T-helper 17 cell (primary cell): Measurements from ENCODE around the gene OR4C6. TPM values are rescaled to one million over a fixed set of nuclear protein-coding genes. Genes with fewer than 3 reads are reported as not detected.

Source experiments
- ATAC-seq: fragments of 150-1000 bp; cut with Tn5 transposase; 2 replicates; pipeline ENCODE4 v1.10.0; 2021; ENCODE audit warnings: mild to moderate bottlenecking, moderate library complexity
- DNase-seq, 3 donors: peaks; one replicate each; pipeline versions ENCODE4 v3.0.0 to v3.0.0-alpha.2; 2020 to 2021
- H3K9me3 ChIP-seq: one replicate; pipeline ENCODE4 v1.7.0; 2013; ENCODE audit warnings: low read length, mild to moderate bottlenecking; ENCODE audit not compliant: control insufficient read depth, poor library complexity, severe bottlenecking
- H3K27ac Mint-ChIP-seq: one replicate; pipeline ENCODE4 v1.8.0; 2022; ENCODE audit warnings: mild to moderate bottlenecking, moderate library complexity, mixed read lengths
- H3K27me3 Mint-ChIP-seq: one replicate; pipeline ENCODE4 v1.8.0; 2022; ENCODE audit warnings: mixed read lengths
- H3K36me3 Mint-ChIP-seq: one replicate; pipeline ENCODE4 v1.8.0; 2022; ENCODE audit warnings: low read depth, mixed read lengths
- H3K4me1 Mint-ChIP-seq: one replicate; pipeline ENCODE4 v1.8.0; 2022; ENCODE audit warnings: mild to moderate bottlenecking, mixed read lengths
- H3K4me3 Mint-ChIP-seq: one replicate; pipeline ENCODE4 v1.8.0; 2022; ENCODE audit warnings: mild to moderate bottlenecking, moderate library complexity, mixed read lengths
- total RNA-seq, 4 donors: library from RNA in 2 of 4; stranded (reverse) in 2 of 4; gene quantifications; one replicate each; pipeline ENCODE4 v1.2.3 and lab custom pipeline; 2022 to 2026

OR4C6 gene
- total RNA-seq, 2 donors from 2014 or later = not detected

DNA sequence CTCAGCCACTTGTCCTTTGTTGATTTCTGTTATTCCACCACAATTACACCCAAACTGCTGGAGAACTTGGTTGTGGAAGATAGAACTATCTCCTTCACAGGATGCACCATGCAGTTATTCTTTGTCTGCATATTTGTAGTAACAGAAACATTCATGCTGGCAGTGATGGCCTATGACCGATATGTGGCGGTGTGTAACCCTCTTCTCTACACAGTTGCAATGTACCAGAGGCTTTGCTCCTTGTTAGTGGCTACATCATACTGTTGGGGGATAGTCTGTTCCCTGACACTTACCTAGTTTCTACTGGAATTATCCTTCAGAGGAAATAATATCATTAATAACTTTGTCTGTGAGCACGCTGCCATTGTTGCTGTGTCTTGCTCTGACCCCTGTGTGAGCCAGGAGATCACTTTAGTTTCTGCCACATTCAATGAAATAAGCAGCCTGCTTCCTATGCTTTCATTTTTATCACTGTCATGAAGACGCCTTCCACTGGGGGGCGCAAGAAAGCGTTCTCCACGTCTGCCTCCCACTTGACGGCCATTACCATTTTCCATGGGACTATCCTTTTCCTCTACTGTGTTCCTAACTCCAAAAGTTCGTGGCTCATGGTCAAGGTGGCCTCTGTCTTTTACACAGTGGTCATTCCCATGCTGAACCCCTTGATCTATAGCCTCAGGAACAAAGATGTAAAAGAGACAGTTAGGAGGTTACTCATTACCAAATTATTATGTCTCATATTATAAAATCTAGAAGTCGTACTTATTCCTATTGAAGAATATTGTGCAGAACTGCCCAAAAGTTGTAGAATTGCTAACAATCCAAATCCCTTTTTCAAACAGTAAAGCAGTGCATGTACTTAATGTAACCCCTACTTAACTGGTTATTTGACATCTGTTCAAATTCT lies 53.2 kb downstream of the OR4C6 start:
- no peaks in the 10 kb centered on the region for H3K9me3 ChIP-seq
- no peak overlapping the region for H3K27ac Mint-ChIP-seq
- ATAC-seq = no peak
- H3K4me1 Mint-ChIP-seq = no peaks in the 10 kb centered on the region
- no peak for DNase-seq
- no peak overlapping the region for H3K4me3 Mint-ChIP-seq
- H3K36me3 Mint-ChIP-seq = no peaks in the 10 kb centered on the region
- H3K27me3 Mint-ChIP-seq = no peaks in the 10 kb centered on the region

Other genes starting within 250 kb of the OR4C6 start
- not detected for gene OR4C15, start 107.7 kb upstream of the OR4C6 start, total RNA-seq
- gene OR4C16, start 90.1 kb upstream of the OR4C6 start, total RNA-seq = not detected
- not detected for gene OR4C11, start 54.6 kb upstream of the OR4C6 start, total RNA-seq
- gene OR4P4, start 27.1 kb upstream of the OR4C6 start, total RNA-seq = not detected
- not detected for gene OR4S2, start 13.9 kb upstream of the OR4C6 start, total RNA-seq
- gene OR5D13, start 111.2 kb downstream of the OR4C6 start, total RNA-seq = not detected
- gene OR5D14, start 133.4 kb downstream of the OR4C6 start, total RNA-seq = not detected
- not detected for gene OR5L1, start 149.2 kb downstream of the OR4C6 start, total RNA-seq
- gene OR5D18, start 157.4 kb downstream of the OR4C6 start, total RNA-seq = not detected
- not detected for gene OR5L2, start 165.0 kb downstream of the OR4C6 start, total RNA-seq
- not detected for gene OR5D16, start 176.6 kb downstream of the OR4C6 start, total RNA-seq
- gene TRIM51, start 221.1 kb downstream of the OR4C6 start, total RNA-seq = under 1 TPM in 1 of 2 donors, not detected in 1; 0.17 TPM